Spleen (tissue), 7 donors: ENCODE results near the gene KCNAB2.

Experiments
- CTCF ChIP-seq, 11 experiments: fragments of 200-600 bp in 7 of 11; fragments of 450-650 bp in 4 of 11; sonication (generic) in 4 of 11; IDR thresholded peaks in 8 of 11; conservative IDR thresholded peaks in 3 of 11; 1 replicate in 7 of 11; 2 replicates in 4 of 11; pipeline versions ENCODE4 v1.4.0 to v1.8.0; 2016 to 2021; ENCODE audit warnings: antibody characterized with exemption in 11 of 11, inconsistent platforms in 4 of 11, mild to moderate bottlenecking in 1 of 11
- POLR2A ChIP-seq, 3 donors: fragments of 450-650 bp; IDR thresholded peaks; one replicate each; pipeline ENCODE4 v1.5.1; 2017; ENCODE audit warnings: antibody characterized with exemption in 3 of 3, mild to moderate bottlenecking in 1 of 3
- POLR2AphosphoS5 ChIP-seq, 3 donors: sonication (generic); formaldehyde crosslinking; IDR thresholded peaks; one replicate each; pipeline ENCODE4 v1.5.1; 2017; ENCODE audit warnings: antibody characterized with exemption in 3 of 3
- donor health status: DM: no; HTN: no; CAD: no; lungs with moderate emphysema.
- donor health status: DM: no; HTN: no; CAD: no.
- donor health status: DM: no; HTN: no; CAD: no.

- no peak for TF ChIP-seq POLR2A (IDR thresholded peaks at IDR 0.05)
- no peak for TF ChIP-seq CTCF (IDR thresholded peaks at IDR 0.05 in 8 of 11, conservative IDR thresholded peaks at IDR 0.05 in 3 of 11)
- no peak for TF ChIP-seq POLR2AphosphoS5 (IDR thresholded peaks at IDR 0.05)
These were observed 40.0 kb downstream of the KCNAB2 start for GRCh38 chr1:6085666-6086065.
